Inflammatory macrophage (primary cell): Measurements from ENCODE around the gene ICE2.
A peak's percentile ranks its signal among the peaks of the same experiment; 100 is the strongest.

Experiments used
- DNase-seq, 2 donors: peaks; one replicate each; pipeline ENCODE4 v3.0.0-alpha.2; 2020 to 2022
- total RNA-seq, 18 experiments: gene quantifications; one replicate each; lab custom pipeline; 2026; ENCODE audit warnings: mixed read lengths in 6 of 18, inconsistent platforms in 2 of 18; lab: John Stamatoyannopoulos, UW

ICE2 gene
- total RNA-seq: 11.1 to 47.0 (median 26.6) reads per million in 18 experiments

- DNase-seq: peak; percentile 97 to 98
These were observed at the start of gene ICE2 for GRCh38 chr15:60478566-60479360. TSS of gene ICE2 (minus strand) at chr15:60479142. CDS start at chr15:60477977, 1,165 bp downstream.

- no peak for DNase-seq
These were observed 49.6 kb upstream of the ICE2 start for GRCh38 chr15:60528530-60528929.

- DNase-seq: no peak
These were observed 48.5 kb upstream of the ICE2 start for GRCh38 chr15:60527456-60527855.

- DNase-seq: no peak
These were observed 47.2 kb upstream of the ICE2 start for GRCh38 chr15:60526127-60526616.

GRCh38 chr15:60525341-60526039 is 46.5 kb upstream of the ICE2 start:
- no peak for DNase-seq

GRCh38 chr15:60523056-60523455 is 44.1 kb upstream of the ICE2 start:
- no peak for DNase-seq

- DNase-seq: peak; percentile 70 to 71
These were observed 42.0 kb upstream of the ICE2 start for GRCh38 chr15:60520825-60521368.

- no peak for DNase-seq
These were observed 41.3 kb upstream of the ICE2 start for GRCh38 chr15:60520013-60520824.

GRCh38 chr15:60519218-60519617 is 40.3 kb upstream of the ICE2 start:
- no peak for DNase-seq

- DNase-seq: no peak
These were observed 39.6 kb upstream of the ICE2 start for GRCh38 chr15:60518511-60518910.

- no peak for DNase-seq
These were observed 35.4 kb upstream of the ICE2 start for GRCh38 chr15:60514261-60514881.

GRCh38 chr15:60513676-60514075 is 34.7 kb upstream of the ICE2 start:
- no peak for DNase-seq

- DNase-seq: no peak
These were observed 34.0 kb upstream of the ICE2 start for GRCh38 chr15:60512937-60513336.

- no peak for DNase-seq
These were observed 32.5 kb upstream of the ICE2 start for GRCh38 chr15:60511351-60512031.

GRCh38 chr15:60510006-60510405 is 31.1 kb upstream of the ICE2 start:
- DNase-seq: no peak

GRCh38 chr15:60509470-60509869 is 30.5 kb upstream of the ICE2 start:
- no peak for DNase-seq

- no peak for DNase-seq
These were observed 29.5 kb upstream of the ICE2 start for GRCh38 chr15:60508442-60508841.

GRCh38 chr15:60507596-60508424 is 28.9 kb upstream of the ICE2 start:
- DNase-seq: peak; percentile 36 to 51

GRCh38 chr15:60496853-60497252 is 17.9 kb upstream of the ICE2 start:
- DNase-seq: no peak

GRCh38 chr15:60494108-60494507 is 15.2 kb upstream of the ICE2 start:
- DNase-seq: no peak

GRCh38 chr15:60493166-60493565 is 14.2 kb upstream of the ICE2 start:
- no peak for DNase-seq
